NB4 (cell line): ENCODE data around the gene IPPK.

Source experiments
- MAX ChIP-seq: IDR thresholded peaks from 2 replicates; pipeline ENCODE4 v1.6.1; 2011; ENCODE audit warnings: low read depth, low read length
- MYC ChIP-seq: IDR thresholded peaks from 2 replicates; pipeline ENCODE4 v1.6.1; 2011; ENCODE audit warnings: low read depth, low read length
- POLR2A ChIP-seq: IDR thresholded peaks from 2 replicates; pipeline ENCODE4 v1.6.1; 2011; ENCODE audit warnings: mild to moderate bottlenecking; ENCODE audit not compliant: insufficient read length; ENCODE audit errors: extremely low read depth
- TF ChIP-seq, protein P1 (sequence below): IDR thresholded peaks from one replicate; pipeline ENCODE4 v1.5.1; 2012; ENCODE audit warnings: low read depth, low read length

- TF ChIP-seq, protein P1, sequence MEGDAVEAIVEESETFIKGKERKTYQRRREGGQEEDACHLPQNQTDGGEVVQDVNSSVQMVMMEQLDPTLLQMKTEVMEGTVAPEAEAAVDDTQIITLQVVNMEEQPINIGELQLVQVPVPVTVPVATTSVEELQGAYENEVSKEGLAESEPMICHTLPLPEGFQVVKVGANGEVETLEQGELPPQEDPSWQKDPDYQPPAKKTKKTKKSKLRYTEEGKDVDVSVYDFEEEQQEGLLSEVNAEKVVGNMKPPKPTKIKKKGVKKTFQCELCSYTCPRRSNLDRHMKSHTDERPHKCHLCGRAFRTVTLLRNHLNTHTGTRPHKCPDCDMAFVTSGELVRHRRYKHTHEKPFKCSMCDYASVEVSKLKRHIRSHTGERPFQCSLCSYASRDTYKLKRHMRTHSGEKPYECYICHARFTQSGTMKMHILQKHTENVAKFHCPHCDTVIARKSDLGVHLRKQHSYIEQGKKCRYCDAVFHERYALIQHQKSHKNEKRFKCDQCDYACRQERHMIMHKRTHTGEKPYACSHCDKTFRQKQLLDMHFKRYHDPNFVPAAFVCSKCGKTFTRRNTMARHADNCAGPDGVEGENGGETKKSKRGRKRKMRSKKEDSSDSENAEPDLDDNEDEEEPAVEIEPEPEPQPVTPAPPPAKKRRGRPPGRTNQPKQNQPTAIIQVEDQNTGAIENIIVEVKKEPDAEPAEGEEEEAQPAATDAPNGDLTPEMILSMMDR: no peak
- TF ChIP-seq POLR2A: no peak
- no peak for TF ChIP-seq MYC
- no peak for TF ChIP-seq MAX
These were observed 55.0 kb downstream of the IPPK start for GRCh38 chr9:92614763-92615461.
